HFF-Myc (cell line): ENCODE results near the gene IL1RAPL2.
"Not testable (repeated sequence)": the region's sequence is repeated elsewhere in the genome, so short reads cannot be mapped to it uniquely, and the experiment has no call there.

ENCODE experiments used
- DNase-seq: peaks from one replicate; pipeline ENCODE4 v3.0.0-alpha.2; 2011; ENCODE audit warnings: low read depth; ENCODE audit errors: extremely low read depth
- H3K4me3 ChIP-seq: replicated peaks from 2 replicates; pipeline ENCODE4 v1.5.1; 2011; ENCODE audit warnings: low read depth, mild to moderate bottlenecking, control low read depth, low read length
- TF ChIP-seq, protein P1 (sequence below): IDR thresholded peaks from 2 replicates; pipeline ENCODE4 v1.5.1; 2012; ENCODE audit warnings: mild to moderate bottlenecking, low read depth, low read length, control low read depth; ENCODE audit errors: missing control alignments

The IL1RAPL2 gene

DNA sequence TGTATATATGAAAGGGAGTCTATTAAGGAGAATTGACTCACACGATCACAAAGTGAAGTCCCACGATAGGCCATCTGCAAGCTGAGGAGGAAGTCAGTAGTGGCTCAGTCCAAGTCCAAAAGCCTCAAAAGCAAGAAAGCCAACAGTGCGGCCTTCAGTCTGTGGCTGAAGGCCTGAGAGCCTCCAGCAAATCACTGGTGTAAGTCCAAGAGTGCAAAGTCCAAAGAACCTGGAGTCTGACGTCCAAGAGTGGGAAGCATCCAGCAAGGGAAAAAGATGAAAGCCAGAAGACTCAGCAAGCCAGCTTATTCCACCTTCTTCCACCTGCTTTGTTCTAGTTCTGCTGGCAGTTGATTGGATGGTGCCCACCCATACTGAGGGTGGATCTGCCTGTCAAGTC, 104.1 kb downstream of the IL1RAPL2 start:
- H3K4me3 ChIP-seq, result no peak overlapping the region
- no peak for DNase-seq
- TF ChIP-seq, protein P1, sequence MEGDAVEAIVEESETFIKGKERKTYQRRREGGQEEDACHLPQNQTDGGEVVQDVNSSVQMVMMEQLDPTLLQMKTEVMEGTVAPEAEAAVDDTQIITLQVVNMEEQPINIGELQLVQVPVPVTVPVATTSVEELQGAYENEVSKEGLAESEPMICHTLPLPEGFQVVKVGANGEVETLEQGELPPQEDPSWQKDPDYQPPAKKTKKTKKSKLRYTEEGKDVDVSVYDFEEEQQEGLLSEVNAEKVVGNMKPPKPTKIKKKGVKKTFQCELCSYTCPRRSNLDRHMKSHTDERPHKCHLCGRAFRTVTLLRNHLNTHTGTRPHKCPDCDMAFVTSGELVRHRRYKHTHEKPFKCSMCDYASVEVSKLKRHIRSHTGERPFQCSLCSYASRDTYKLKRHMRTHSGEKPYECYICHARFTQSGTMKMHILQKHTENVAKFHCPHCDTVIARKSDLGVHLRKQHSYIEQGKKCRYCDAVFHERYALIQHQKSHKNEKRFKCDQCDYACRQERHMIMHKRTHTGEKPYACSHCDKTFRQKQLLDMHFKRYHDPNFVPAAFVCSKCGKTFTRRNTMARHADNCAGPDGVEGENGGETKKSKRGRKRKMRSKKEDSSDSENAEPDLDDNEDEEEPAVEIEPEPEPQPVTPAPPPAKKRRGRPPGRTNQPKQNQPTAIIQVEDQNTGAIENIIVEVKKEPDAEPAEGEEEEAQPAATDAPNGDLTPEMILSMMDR, result no peak

DNA sequence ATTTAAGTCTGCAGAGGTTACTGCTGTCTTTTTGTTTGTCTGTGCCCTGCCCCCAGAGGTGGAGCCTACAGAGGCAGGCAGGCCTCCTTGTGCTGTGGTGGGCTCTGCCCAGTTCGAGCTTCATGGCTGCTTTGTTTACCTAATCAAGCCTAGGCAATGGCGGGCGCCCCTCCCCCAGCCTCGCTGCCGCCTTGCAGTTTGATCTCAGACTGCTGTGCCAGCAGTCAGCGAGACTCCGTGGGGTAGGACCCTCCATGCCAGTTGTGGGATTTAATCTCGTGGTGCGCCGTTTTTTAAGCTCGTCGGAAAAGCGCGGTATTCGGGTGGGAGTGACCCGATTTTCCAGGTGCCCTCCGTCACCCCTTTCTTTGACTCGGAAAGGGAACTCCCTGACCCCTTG, 111.5 kb downstream of the IL1RAPL2 start:
- not testable (repeated sequence) for H3K4me3 ChIP-seq, DNase-seq

DNA sequence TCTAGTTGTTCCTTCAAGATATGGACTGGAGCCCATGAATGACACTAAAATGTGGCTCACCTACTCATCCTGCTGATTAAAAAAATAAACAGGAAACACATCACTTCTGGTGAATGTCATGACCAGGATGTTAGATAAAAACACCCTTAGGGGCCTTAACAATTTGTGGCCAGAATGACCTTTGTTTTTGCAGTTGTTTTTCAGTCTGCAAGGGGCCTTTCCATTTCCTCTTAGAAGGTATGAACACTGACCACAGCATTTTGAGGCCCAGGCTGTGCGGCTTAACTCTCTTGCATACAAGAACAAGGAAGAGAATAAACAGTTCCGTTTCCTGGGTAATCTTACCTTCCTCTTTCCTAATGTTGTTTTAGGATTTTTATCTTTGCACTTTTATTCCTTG, 113.2 kb downstream of the IL1RAPL2 start:
- TF ChIP-seq, protein P1, result no peak
- DNase-seq, result no peak
- H3K4me3 ChIP-seq, result no peak overlapping the region

DNA sequence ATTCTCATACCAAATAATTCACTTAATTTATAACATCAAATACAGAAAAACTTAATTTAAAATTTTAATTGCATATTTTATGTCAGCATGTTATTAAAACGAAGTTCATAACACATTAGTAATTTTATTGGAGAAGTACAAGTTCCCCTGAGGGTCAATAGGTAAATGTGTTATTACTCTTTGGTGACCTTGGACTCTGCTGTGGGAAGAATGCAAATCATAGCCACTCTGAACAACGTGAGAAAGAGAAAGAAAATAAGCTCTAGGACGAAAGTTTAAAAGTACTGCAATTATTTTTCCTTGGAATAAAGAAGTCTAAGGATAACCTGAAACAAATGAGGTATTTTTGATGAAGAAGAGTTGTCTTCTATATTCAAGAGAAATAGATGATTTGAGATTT, 115.2 kb downstream of the IL1RAPL2 start:
- no peak for DNase-seq
- TF ChIP-seq, protein P1, result no peak
- H3K4me3 ChIP-seq, result no peak overlapping the region

DNA sequence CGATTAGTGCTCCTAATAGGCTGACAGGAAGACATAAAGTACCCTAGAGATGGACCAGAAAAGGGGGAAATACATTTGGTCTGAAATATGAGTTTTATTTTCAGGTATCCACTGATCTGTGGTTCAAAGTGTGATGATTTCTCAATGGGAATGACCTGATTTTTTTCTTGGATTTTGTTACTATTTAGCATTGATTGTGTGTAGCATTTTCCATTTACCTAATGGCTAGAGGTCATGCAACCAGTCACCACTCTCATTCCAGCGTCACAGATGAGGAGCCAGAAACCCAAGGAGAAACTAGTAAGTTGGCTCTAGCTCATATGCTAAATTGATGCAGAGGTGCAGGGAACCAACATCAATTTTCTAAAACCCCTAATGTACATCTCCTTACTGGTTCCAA, 118.1 kb downstream of the IL1RAPL2 start:
- TF ChIP-seq, protein P1, result no peak
- no peak for DNase-seq
- no peak overlapping the region for H3K4me3 ChIP-seq

DNA sequence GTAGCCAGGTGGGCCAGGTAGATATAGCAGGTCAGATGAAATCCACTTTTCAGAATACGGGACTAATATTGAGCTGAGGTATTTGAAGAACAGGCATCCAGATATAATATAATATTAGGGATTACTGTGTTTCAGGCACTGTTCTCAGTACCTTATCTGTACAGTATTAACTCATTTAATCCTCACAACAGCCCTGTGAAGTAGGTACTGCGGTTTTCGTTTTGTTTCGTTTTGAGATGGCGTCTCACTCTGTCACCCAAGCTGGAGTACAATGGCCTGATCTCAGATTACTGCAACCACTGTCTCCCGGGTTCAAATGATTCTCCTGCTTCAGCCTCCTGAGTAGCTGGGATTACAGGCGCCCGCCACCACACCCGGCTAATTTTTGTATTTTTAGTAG, 129.6 kb downstream of the IL1RAPL2 start:
- TF ChIP-seq, protein P1, result no peak
- DNase-seq, result no peak
- no peak overlapping the region for H3K4me3 ChIP-seq

DNA sequence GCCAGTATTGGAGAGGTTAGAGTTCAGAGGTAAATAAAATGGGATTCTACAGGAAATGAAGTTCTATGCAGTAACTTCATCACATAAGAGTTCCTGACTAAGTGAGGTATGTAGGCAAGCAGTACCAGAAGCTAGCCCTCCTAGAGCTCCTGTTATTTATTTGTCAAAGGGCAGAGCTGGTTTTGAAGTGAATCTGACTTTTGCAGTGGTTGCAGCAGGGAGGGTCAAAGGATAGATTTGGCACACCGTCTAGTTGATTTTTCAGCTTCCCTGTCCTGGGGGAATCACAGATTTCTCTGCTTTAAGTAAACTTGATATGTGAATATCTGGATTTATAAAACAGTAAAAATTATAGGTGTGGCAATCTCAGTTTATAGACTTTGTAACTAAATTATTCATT, 130.7 kb downstream of the IL1RAPL2 start:
- DNase-seq, result no peak
- no peak overlapping the region for H3K4me3 ChIP-seq
- TF ChIP-seq, protein P1, result no peak

DNA sequence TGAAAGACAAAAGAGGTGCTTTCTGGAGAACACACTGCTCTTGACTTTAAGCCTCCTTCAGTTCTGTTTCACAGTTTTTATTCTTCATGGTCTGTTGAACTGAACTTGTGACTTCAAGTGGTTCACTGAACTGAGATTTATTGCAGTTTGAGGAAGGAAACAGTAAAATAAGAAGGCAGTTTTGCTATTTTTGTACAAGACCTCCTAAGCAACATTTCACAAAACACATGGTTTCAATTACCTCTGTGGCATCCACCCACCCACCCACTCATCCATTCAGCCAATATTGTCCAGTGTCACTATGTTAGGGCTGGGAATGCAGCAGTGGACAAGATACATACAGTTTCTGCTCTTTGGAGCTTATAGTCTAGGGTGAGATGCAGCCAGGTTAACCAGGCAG, 131.3 kb downstream of the IL1RAPL2 start:
- no peak overlapping the region for H3K4me3 ChIP-seq
- no peak for DNase-seq
- TF ChIP-seq, protein P1, result no peak
